Stomach (tissue), 9 donors: ENCODE results near the gene SMAD3. TPM values are rescaled to one million over a fixed set of nuclear protein-coding genes. Genes with fewer than 3 reads are reported as not detected.

Experiments used
- DNase-seq, 2 donors: peaks; one replicate each; pipeline versions ENCODE4 v3.0.0 to v3.0.0-alpha.2; 2013 to 2019
- H3K27ac ChIP-seq, 5 donors: fragments of 200-600 bp in 4 of 5; sonication (generic) in 4 of 5; one replicate each; pipeline ENCODE4 v1.5.1; 2013 to 2019; ENCODE audit warnings: mild to moderate bottlenecking in 1 of 5, moderate library complexity in 1 of 5
- H3K27me3 ChIP-seq, 3 donors: fragments of 200-600 bp; sonication (generic); one replicate each; pipeline ENCODE4 v1.5.1; 2017 to 2019; ENCODE audit warnings: mixed run types in 1 of 3
- H3K36me3 ChIP-seq, 4 donors: fragments of 200-600 bp; sonication (generic); 1 replicate in 3 of 4; 2 replicates in 1 of 4; pipeline ENCODE4 v1.5.1; 2016 to 2019
- H3K4me1 ChIP-seq, 4 donors: fragments of 200-600 bp; sonication (generic); one replicate each; pipeline ENCODE4 v1.5.1; 2016 to 2019
- H3K4me3 ChIP-seq, 4 donors: fragments of 200-600 bp; sonication (generic) in 3 of 4; one replicate each; pipeline ENCODE4 v1.5.1; 2016 to 2019; ENCODE audit warnings: mild to moderate bottlenecking in 1 of 4
- H3K9me3 ChIP-seq, 4 donors: fragments of 200-600 bp; sonication (generic); one replicate each; pipeline ENCODE4 v1.5.1; 2016 to 2019
- CTCF ChIP-seq, 7 experiments: fragments of 450-650 bp in 4 of 7; fragments of 200-600 bp in 3 of 7; sonication (generic) in 3 of 7; IDR thresholded peaks; one replicate each; pipeline ENCODE4 v1.5.1; 2016 to 2019; ENCODE audit warnings: antibody characterized with exemption in 7 of 7, control low read depth in 2 of 7, mild to moderate bottlenecking in 1 of 7
- EP300 ChIP-seq: sonication (generic); formaldehyde crosslinking; IDR thresholded peaks from one replicate; pipeline ENCODE4 v1.6.1; 2017; ENCODE audit warnings: antibody characterized with exemption
- POLR2A ChIP-seq, 4 donors: fragments of 450-650 bp; IDR thresholded peaks; one replicate each; pipeline ENCODE4 v1.6.1; 2016; ENCODE audit warnings: antibody characterized with exemption in 4 of 4, control low read depth in 2 of 4, mild to moderate bottlenecking in 1 of 4, moderate library complexity in 1 of 4
- POLR2AphosphoS5 ChIP-seq, 3 donors: sonication (generic); formaldehyde crosslinking; IDR thresholded peaks; one replicate each; pipeline ENCODE4 v1.6.1; 2016; ENCODE audit warnings: antibody characterized with exemption in 3 of 3
- WGBS, 5 donors: extraction: QIAGEN DNeasy Blood & Tissue Kit in 3 of 5; methylation state at CpG; one replicate each; pipeline versions ENCODE4 v1.1.5 to v1.1.7; 2013 to 2018; 5-methylcytosine and 5-hydroxymethylcytosine counted together
- intact Hi-C: fragments of 100-400 bp; cut with DNase I; formaldehyde crosslinking; loops from one replicate; pipeline ENCODE4 v1.15.1; 2023; ENCODE audit warnings: low total_unique reads
- polyA plus RNA-seq, 3 donors: library from polyadenylated mRNA; stranded (reverse); fragments of 200-250 nt; gene quantifications; one replicate each; pipeline ENCODE4 v1.2.3, GENCODE V29; 2013
- total RNA-seq, 5 donors: library from RNA; depleted of rRNA; stranded (reverse); fragments of >200 nt; gene quantifications; one replicate each; pipeline versions ENCODE4 v1.1.0 to v1.2.3, GENCODE V29; 2014 to 2016
- donor health status: healthy with polysubstance abuse.
- donor health status: Bipolar disorder and iron deficiency.
- donor health status: healthy.

SMAD3 gene
- total and polyA plus RNA-seq, 8 donors: 6.8 to 103 (median 27.5) TPM

- H3K27me3 ChIP-seq: no peaks in the 10 kb centered on the region
- no peak overlapping the region for H3K4me3 ChIP-seq
- no peaks in the 10 kb centered on the region for H3K36me3 ChIP-seq
- intact Hi-C loops: no loop called here
- H3K4me1 ChIP-seq: peaks cover 16 to 50% (median 35%) of the 10 kb centered on the region in 4 donors
- no peaks in the 10 kb centered on the region for H3K9me3 ChIP-seq
- peak overlapping the region in 1 of 5 donors; percentile 22 for H3K27ac ChIP-seq
- DNase-seq: no peak
- no peak for TF ChIP-seq EP300
- no peak for TF ChIP-seq POLR2AphosphoS5 (IDR thresholded peaks at IDR 0.05)
- no peak for TF ChIP-seq CTCF (IDR thresholded peaks at IDR 0.05)
- no peak for TF ChIP-seq POLR2A (IDR thresholded peaks at IDR 0.05)
Observed at GRCh38 chr15:67154249-67154648, 88.8 kb downstream of the SMAD3 start.

GRCh38 chr15:67156426-67156825, 91.0 kb downstream of the SMAD3 start:
- intact Hi-C loops: no loop called here
- Histone ChIP-seq H3K4me3 (no peak overlapping the region), H3K36me3 (no peaks in the 10 kb centered on the region), H3K27ac (no peak overlapping the region), H3K4me1 (peaks cover 0 to 31% (median 19%) of the 10 kb centered on the region in 4 donors), H3K9me3 (no peaks in the 10 kb centered on the region), H3K27me3 (no peaks in the 10 kb centered on the region)
- WGBS, 5 donors: 91 to 100% (median 95%) methylated on average over 2 of the region's 2 CpGs
- no peak for DNase-seq
- TF ChIP-seq POLR2AphosphoS5 (IDR thresholded peaks at IDR 0.05): no peak
- TF ChIP-seq EP300: no peak
- TF ChIP-seq POLR2A (IDR thresholded peaks at IDR 0.05): no peak
- no peak for TF ChIP-seq CTCF (IDR thresholded peaks at IDR 0.05)

- DNase-seq: no peak
- 88 to 98% (median 94%) methylated on average over 3 of the region's 3 CpGs for WGBS, 5 donors
- intact Hi-C loops: no loop called here
- TF ChIP-seq POLR2A (IDR thresholded peaks at IDR 0.05) (no peak), POLR2AphosphoS5 (IDR thresholded peaks at IDR 0.05) (no peak), CTCF (IDR thresholded peaks at IDR 0.05) (no peak), EP300 (no peak)
- H3K4me1 ChIP-seq: peaks cover 0 to 35% (median 21%) of the 10 kb centered on the region in 4 donors
- H3K36me3 ChIP-seq: no peaks in the 10 kb centered on the region
- no peak overlapping the region for H3K4me3 ChIP-seq
- no peaks in the 10 kb centered on the region for H3K9me3 ChIP-seq
- no peak overlapping the region for H3K27ac ChIP-seq
- no peaks in the 10 kb centered on the region for H3K27me3 ChIP-seq
Observed at GRCh38 chr15:67156834-67157233, 91.4 kb downstream of the SMAD3 start.

GRCh38 chr15:67157521-67158252, 92.3 kb downstream of the SMAD3 start:
- no peak overlapping the region for H3K4me3 ChIP-seq
- intact Hi-C loops: no loop called here
- peak overlapping the region in 1 of 5 donors; percentile 62 for H3K27ac ChIP-seq
- no peaks in the 10 kb centered on the region for H3K9me3 ChIP-seq
- 70 to 85% (median 78%) methylated on average over 6 to 8 of the region's 8 CpGs for WGBS, 5 donors
- no peaks in the 10 kb centered on the region for H3K36me3 ChIP-seq
- H3K4me1 ChIP-seq: peaks cover 0 to 39% (median 25%) of the 10 kb centered on the region in 4 donors
- DNase-seq: no peak
- TF ChIP-seq EP300 (no peak), POLR2A (IDR thresholded peaks at IDR 0.05) (no peak), CTCF (IDR thresholded peaks at IDR 0.05) (no peak), POLR2AphosphoS5 (IDR thresholded peaks at IDR 0.05) (no peak)
- no peaks in the 10 kb centered on the region for H3K27me3 ChIP-seq
